Colonic mucosa (tissue), 4 donors: ENCODE data around the gene FGF3. TPM values are rescaled to one million over a fixed set of nuclear protein-coding genes. Genes with fewer than 3 reads are reported as not detected.

Experiments used
- DNase-seq: peaks from one replicate; pipeline ENCODE4 v3.0.0-alpha.2; 2020
- H3K27ac ChIP-seq: fragments of 200-600 bp; one replicate; pipeline ENCODE4 v1.8.0; 2021
- H3K27me3 ChIP-seq: fragments of 200-600 bp; one replicate; pipeline ENCODE4 v1.8.0; 2021
- H3K36me3 ChIP-seq: fragments of 200-600 bp; one replicate; pipeline ENCODE4 v1.8.0; 2021
- H3K4me1 ChIP-seq: fragments of 200-600 bp; one replicate; pipeline ENCODE4 v1.8.0; 2021; ENCODE audit warnings: mild to moderate bottlenecking
- H3K4me3 ChIP-seq: fragments of 200-600 bp; one replicate; pipeline ENCODE4 v1.8.0; 2021
- H3K9ac ChIP-seq, 2 donors: one replicate each; pipeline ENCODE4 v1.7.0; 2013; ENCODE audit warnings: control low read depth in 2 of 2, low read depth in 2 of 2, low read length in 2 of 2
- H3K9me3 ChIP-seq: fragments of 200-600 bp; one replicate; pipeline ENCODE4 v1.8.0; 2021
- CTCF ChIP-seq: fragments of 200-600 bp; IDR thresholded peaks from one replicate; pipeline ENCODE4 v1.8.0; 2022; ENCODE audit warnings: antibody characterized with exemption, mild to moderate bottlenecking
- intact Hi-C: fragments of 100-400 bp; cut with DNase I; formaldehyde crosslinking; loops from one replicate; pipeline ENCODE4 v1.14.1; 2022
- total RNA-seq, 2 donors: library from RNA; stranded (reverse); fragmentation: NEBNext Ultra II Directional in 1 of 2; extraction: Animal tissue kit (Norgen Biotek cat#: 25700) in 1 of 2; gene quantifications; one replicate each; pipeline ENCODE4 v1.2.1, GENCODE V29; 2021
- donor health status: healthy.
- donor health status: DM: no; HTN: no; CAD: no.
- donor health status: DM: no; HTN: no; CAD: no.

FGF3 gene
- total RNA-seq, 2 donors from 2014 or later: not detected

GRCh38 chr11:69820441-69820840 is 1.2 kb upstream of the FGF3 start:
- intact Hi-C loops: no loop called here
- no peaks in the 10 kb centered on the region for H3K9me3 ChIP-seq
- no peaks in the 10 kb centered on the region for H3K36me3 ChIP-seq
- no peak for DNase-seq
- no peak overlapping the region for H3K9ac ChIP-seq
- H3K27ac ChIP-seq: no peak overlapping the region
- TF ChIP-seq CTCF: no peak
- H3K4me3 ChIP-seq: no peak overlapping the region
- no peaks in the 10 kb centered on the region for H3K4me1 ChIP-seq
- H3K27me3 ChIP-seq: peaks cover 52% of the 10 kb centered on the region

GRCh38 chr11:69819541-69820070 is 390 bp upstream of the FGF3 start:
- intact Hi-C loops: no loop called here
- Histone ChIP-seq H3K27ac (no peak overlapping the region), H3K4me1 (no peaks in the 10 kb centered on the region), H3K4me3 (no peak overlapping the region), H3K9me3 (no peaks in the 10 kb centered on the region), H3K27me3 (peaks cover 52% of the 10 kb centered on the region), H3K36me3 (no peaks in the 10 kb centered on the region), H3K9ac (no peak overlapping the region)
- DNase-seq: no peak
- TF ChIP-seq CTCF: no peak

GRCh38 chr11:69818231-69818602 is 999 bp downstream of the FGF3 start:
- intact Hi-C loops: no loop called here
- H3K36me3 ChIP-seq: no peaks in the 10 kb centered on the region
- no peaks in the 10 kb centered on the region for H3K4me1 ChIP-seq
- TF ChIP-seq CTCF: no peak
- H3K9ac ChIP-seq: no peak overlapping the region
- H3K4me3 ChIP-seq: no peak overlapping the region
- H3K9me3 ChIP-seq: no peaks in the 10 kb centered on the region
- DNase-seq: no peak
- H3K27me3 ChIP-seq: peaks cover 52% of the 10 kb centered on the region
- H3K27ac ChIP-seq: no peak overlapping the region

- Histone ChIP-seq H3K36me3 (no peaks in the 10 kb centered on the region), H3K27ac (no peak overlapping the region), H3K27me3 (peaks cover 52% of the 10 kb centered on the region), H3K9me3 (no peaks in the 10 kb centered on the region), H3K4me3 (no peak overlapping the region), H3K4me1 (no peaks in the 10 kb centered on the region), H3K9ac (no peak overlapping the region)
- DNase-seq: no peak
- intact Hi-C loops: no loop called here
- no peak for TF ChIP-seq CTCF
Measured at GRCh38 chr11:69817265-69818230, 1.7 kb downstream of the FGF3 start.

- Histone ChIP-seq H3K36me3 (no peaks in the 10 kb centered on the region), H3K9ac (no peak overlapping the region), H3K4me3 (no peak overlapping the region), H3K27me3 (peaks cover 52% of the 10 kb centered on the region), H3K4me1 (no peaks in the 10 kb centered on the region), H3K9me3 (no peaks in the 10 kb centered on the region), H3K27ac (no peak overlapping the region)
- intact Hi-C loops: no loop called here
- no peak for DNase-seq
- no peak for TF ChIP-seq CTCF
Measured at GRCh38 chr11:69816671-69817070, 2.5 kb downstream of the FGF3 start.
